ENCODE measurements around the gene TBC1D25.

Gene TBC1D25

GRCh38 chrX:48578661-48579128 is 39.2 kb downstream of the TBC1D25 start:
- CTCF ChIA-PET = no interaction called here
- no peak for TF ChIP-seq NFRKB (IDR thresholded peaks at IDR 0.05)
- TF ChIP-seq ARNT (IDR thresholded peaks at IDR 0.05) = no peak
- TF ChIP-seq FOXK2 (IDR thresholded peaks at IDR 0.05) = no peak
- TF ChIP-seq ELF4 (IDR thresholded peaks at IDR 0.05) = no peak
- TF ChIP-seq SUZ12 (IDR thresholded peaks at IDR 0.05) = no peak
- no peak for TF ChIP-seq BHLHE40 (IDR thresholded peaks at IDR 0.05; ENCODE audit: borderline replicate concordance)
- TF ChIP-seq HDGF (IDR thresholded peaks at IDR 0.05; ENCODE audit: borderline replicate concordance) = no peak
- no peak for TF ChIP-seq SP1 (IDR thresholded peaks at IDR 0.05)
- TF ChIP-seq FOXM1 (IDR thresholded peaks at IDR 0.05; ENCODE audit: borderline replicate concordance) = no peak
- TF ChIP-seq FOXA1 (IDR thresholded peaks at IDR 0.05) = no peak
- TF ChIP-seq TARDBP (IDR thresholded peaks at IDR 0.05) = no peak
- TF ChIP-seq L3MBTL2 (conservative IDR thresholded peaks at IDR 0.05) = no peak
- POLR2A ChIA-PET = interaction anchor here (0.9 to 1.6 kb wide), 4 partner anchors 9 to 158 kb away, joined by 3 to 4 read pairs (median 4); no protein-coding TSS in a partner anchor
- DNase-seq (ENCODE audit: extremely low spot score) = peak; percentile 5

DNA sequence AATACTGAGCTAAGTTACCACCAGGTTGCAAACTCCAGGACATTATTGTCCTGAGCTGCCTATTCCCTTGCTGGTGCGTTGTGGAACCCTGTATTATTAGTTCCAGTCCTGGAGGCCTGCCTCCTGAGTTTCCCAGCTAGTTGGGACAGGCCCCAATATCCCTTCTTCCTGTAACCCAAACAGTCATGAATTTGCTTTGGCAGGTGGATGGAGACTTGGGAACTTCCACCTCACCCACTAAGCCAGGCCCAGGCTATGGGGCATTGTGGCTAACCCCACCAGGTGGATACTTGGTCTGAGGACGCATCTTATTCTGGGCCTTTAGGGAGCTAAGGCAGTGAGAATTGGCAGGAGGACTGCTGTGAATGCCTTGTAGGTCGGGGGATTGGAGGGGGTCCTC is 39.7 kb downstream of the TBC1D25 start:
- no peak for TF ChIP-seq FOXK2 (IDR thresholded peaks at IDR 0.05)
- no peak for TF ChIP-seq ZNF384 (IDR thresholded peaks at IDR 0.05)
- no peak for TF ChIP-seq LEF1 (IDR thresholded peaks at IDR 0.05; ENCODE audit: borderline replicate concordance)
- TF ChIP-seq FOXM1 (IDR thresholded peaks at IDR 0.05; ENCODE audit: borderline replicate concordance) = no peak
- TF ChIP-seq BHLHE40 (IDR thresholded peaks at IDR 0.05; ENCODE audit: borderline replicate concordance) = no peak
- no peak for TF ChIP-seq ELF4 (IDR thresholded peaks at IDR 0.05)
- no peak for TF ChIP-seq TARDBP (IDR thresholded peaks at IDR 0.05)
- TF ChIP-seq L3MBTL2 (conservative IDR thresholded peaks at IDR 0.05) = no peak
- TF ChIP-seq CTBP1 (IDR thresholded peaks at IDR 0.05; ENCODE audit: borderline replicate concordance) = no peak
- no peak for TF ChIP-seq ARNT (IDR thresholded peaks at IDR 0.05)
- no peak for TF ChIP-seq SUZ12 (IDR thresholded peaks at IDR 0.05)
- no peak for TF ChIP-seq SP1 (IDR thresholded peaks at IDR 0.05)
- no peak for TF ChIP-seq HDGF (IDR thresholded peaks at IDR 0.05; ENCODE audit: borderline replicate concordance)
- no peak for TF ChIP-seq FOXA1 (IDR thresholded peaks at IDR 0.05)
- peak; percentile 3 for DNase-seq (ENCODE audit: extremely low spot score)
- ChIA-PET POLR2A (interaction anchor here (0.9 to 1.6 kb wide), 4 partner anchors 9 to 158 kb away, joined by 3 to 4 read pairs (median 4); no protein-coding TSS in a partner anchor), CTCF (no interaction called here)

DNA sequence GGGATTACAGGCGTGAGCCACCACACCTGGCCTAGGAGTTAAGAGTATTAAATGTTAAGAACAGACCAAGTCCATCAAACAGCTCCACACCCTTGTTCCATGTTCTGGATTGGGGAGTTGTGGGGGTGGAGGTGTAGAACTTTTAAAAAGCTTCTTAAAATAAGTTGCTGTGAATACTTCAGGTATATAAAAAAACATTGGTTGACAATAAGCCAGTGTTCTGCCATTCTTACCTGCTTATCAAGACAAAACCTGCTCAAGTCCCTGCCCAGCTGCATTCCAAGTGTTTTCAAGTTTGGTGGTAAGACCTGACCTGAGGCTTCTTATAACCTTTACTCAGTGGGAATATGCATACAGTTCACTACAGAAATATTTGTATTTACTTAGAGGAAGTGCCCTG is 41.1 kb downstream of the TBC1D25 start:
- CTCF ChIA-PET = no interaction called here

DNA sequence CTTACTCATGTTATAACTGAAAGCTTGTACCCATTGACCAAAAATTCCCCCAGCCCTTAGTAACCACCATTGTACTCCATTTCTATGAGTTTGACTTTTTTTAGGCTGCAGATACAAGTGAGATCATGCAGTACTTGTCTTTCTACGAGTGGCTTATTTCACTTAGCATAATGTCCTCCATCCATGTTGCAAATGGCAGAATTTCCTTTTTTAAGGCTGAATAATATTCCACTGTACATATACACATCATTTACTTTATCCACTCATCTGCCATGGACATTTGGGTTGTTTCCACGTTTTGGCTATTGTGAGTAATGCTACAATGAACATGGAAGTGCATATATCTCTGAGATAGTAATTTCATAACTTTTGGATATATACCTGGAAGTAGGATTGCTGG is 45.2 kb downstream of the TBC1D25 start:
- CTCF ChIA-PET = no interaction called here
- no peak for DNase-seq (ENCODE audit: extremely low spot score)
- no peak for TF ChIP-seq SUZ12 (IDR thresholded peaks at IDR 0.05)
- TF ChIP-seq SP1 (IDR thresholded peaks at IDR 0.05) = no peak
- no peak for TF ChIP-seq L3MBTL2 (conservative IDR thresholded peaks at IDR 0.05)
- TF ChIP-seq BHLHE40 (IDR thresholded peaks at IDR 0.05; ENCODE audit: borderline replicate concordance) = no peak
- no peak for TF ChIP-seq ARNT (IDR thresholded peaks at IDR 0.05)
- no peak for TF ChIP-seq FOXM1 (IDR thresholded peaks at IDR 0.05; ENCODE audit: borderline replicate concordance)
- no peak for TF ChIP-seq FOXK2 (IDR thresholded peaks at IDR 0.05)
- TF ChIP-seq FOXA1 (IDR thresholded peaks at IDR 0.05) = no peak
- no peak for TF ChIP-seq NFRKB (IDR thresholded peaks at IDR 0.05)
- no peak for TF ChIP-seq HDGF (IDR thresholded peaks at IDR 0.05; ENCODE audit: borderline replicate concordance)
- POLR2A ChIA-PET = no interaction called here

More for the DNA sequence above, 41.1 kb downstream of the TBC1D25 start:
- POLR2A ChIA-PET = no interaction called here
- DNase-seq (ENCODE audit: extremely low spot score) = no peak
- TF ChIP-seq PKNOX1 (IDR thresholded peaks at IDR 0.05) (no peak), ZNF384 (IDR thresholded peaks at IDR 0.05) (no peak), CTBP1 (IDR thresholded peaks at IDR 0.05; ENCODE audit: borderline replicate concordance) (no peak), HDGF (IDR thresholded peaks at IDR 0.05; ENCODE audit: borderline replicate concordance) (no peak), FOXA1 (IDR thresholded peaks at IDR 0.05) (no peak)

- DNase-seq (ENCODE audit: extremely low spot score) = no peak
- ChIA-PET CTCF (no interaction called here), POLR2A (interaction anchor here (1.2 to 1.5 kb wide), 2 partner anchors 8 to 15 kb away, joined by 5 to 6 read pairs; partner anchors contain the start of gene RBM3)
- TF ChIP-seq LEF1 (IDR thresholded peaks at IDR 0.05; ENCODE audit: borderline replicate concordance) = no peak
These were observed 50.1 kb downstream of the TBC1D25 start for GRCh38 chrX:48589482-48590162.

GRCh38 chrX:48590203-48591103 is 50.9 kb downstream of the TBC1D25 start:
- POLR2A ChIA-PET = interaction anchor here (1.5 kb wide), 1 partner anchor 8 kb away, joined by 6 read pairs; no protein-coding TSS in a partner anchor
- CTCF ChIA-PET = no interaction called here
- TF ChIP-seq L3MBTL2 (conservative IDR thresholded peaks at IDR 0.05) = no peak
- no peak for TF ChIP-seq LEF1 (IDR thresholded peaks at IDR 0.05; ENCODE audit: borderline replicate concordance)
- TF ChIP-seq NFRKB (IDR thresholded peaks at IDR 0.05) = no peak
- no peak for TF ChIP-seq TARDBP (IDR thresholded peaks at IDR 0.05)
- TF ChIP-seq BHLHE40 (IDR thresholded peaks at IDR 0.05; ENCODE audit: borderline replicate concordance) = no peak
- TF ChIP-seq ELF4 (IDR thresholded peaks at IDR 0.05) = no peak
- TF ChIP-seq SUZ12 (IDR thresholded peaks at IDR 0.05) = no peak
- no peak for TF ChIP-seq CTBP1 (IDR thresholded peaks at IDR 0.05; ENCODE audit: borderline replicate concordance)
- no peak for TF ChIP-seq FOXA1 (IDR thresholded peaks at IDR 0.05)
- TF ChIP-seq PKNOX1 (IDR thresholded peaks at IDR 0.05) = no peak
- no peak for TF ChIP-seq HDGF (IDR thresholded peaks at IDR 0.05; ENCODE audit: borderline replicate concordance)
- no peak for TF ChIP-seq SP1 (IDR thresholded peaks at IDR 0.05)
- no peak for TF ChIP-seq FOXK2 (IDR thresholded peaks at IDR 0.05)
- TF ChIP-seq ZNF384 (IDR thresholded peaks at IDR 0.05) = no peak
- no peak for TF ChIP-seq ARNT (IDR thresholded peaks at IDR 0.05)
- TF ChIP-seq FOXM1 (IDR thresholded peaks at IDR 0.05; ENCODE audit: borderline replicate concordance) = no peak
- no peak for DNase-seq (ENCODE audit: extremely low spot score)
